Upper lobe of left lung (tissue), 4 donors: ENCODE results near the gene CELSR2.

Experiments used
- EP300 ChIP-seq, 4 donors: sonication (generic); formaldehyde crosslinking; IDR thresholded peaks; one replicate each; pipeline ENCODE4 v1.5.1; 2017; ENCODE audit warnings: antibody characterized with exemption in 4 of 4, control low read depth in 2 of 4
- POLR2A ChIP-seq, 4 donors: fragments of 450-650 bp; IDR thresholded peaks; one replicate each; pipeline ENCODE4 v1.5.1; 2016 to 2017; ENCODE audit warnings: antibody characterized with exemption in 4 of 4, mild to moderate bottlenecking in 2 of 4
- POLR2AphosphoS5 ChIP-seq, 2 donors: sonication (generic); formaldehyde crosslinking; IDR thresholded peaks; one replicate each; pipeline ENCODE4 v1.5.1; 2017; ENCODE audit warnings: antibody characterized with exemption in 2 of 2

DNA sequence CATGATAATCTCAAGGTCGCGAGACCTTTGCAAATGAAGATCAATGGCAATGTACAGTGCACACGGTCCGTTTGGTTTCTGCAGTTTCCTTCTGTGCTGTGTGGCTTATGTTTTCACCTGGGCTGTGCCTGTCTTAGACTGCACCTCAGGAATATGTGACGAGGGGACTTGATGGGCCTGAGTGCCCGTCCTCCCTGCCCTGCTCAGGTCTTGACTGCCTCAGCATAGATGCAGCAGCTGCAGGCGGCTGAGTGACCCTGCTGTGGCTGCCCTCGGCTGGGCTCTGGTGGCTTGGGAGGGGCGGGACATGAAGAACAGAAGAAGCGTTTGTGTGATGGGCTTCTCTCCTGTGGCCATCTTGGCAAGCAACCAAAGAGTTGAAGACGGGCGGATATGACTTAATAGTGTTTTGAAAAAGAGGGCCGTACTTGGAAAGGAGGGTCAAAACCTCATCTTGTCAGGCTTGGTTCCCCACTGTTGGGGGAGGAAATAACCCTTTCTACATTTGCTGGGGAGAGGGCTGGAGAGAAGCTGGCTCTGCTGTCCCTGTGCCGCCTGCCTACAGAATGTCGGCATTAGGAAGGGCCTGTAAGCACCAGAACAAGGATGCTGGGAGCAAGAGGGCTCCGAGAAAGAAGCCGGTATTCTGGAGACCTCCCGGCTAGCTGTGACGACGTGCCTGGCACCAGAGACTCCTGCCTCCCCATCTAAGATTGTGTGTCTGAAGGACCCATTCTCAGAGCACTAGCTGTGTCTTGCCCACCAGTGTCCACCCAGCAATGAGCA is 50.4 kb downstream of the CELSR2 start:
- TF ChIP-seq POLR2AphosphoS5 (IDR thresholded peaks at IDR 0.05): no peak
- no peak for TF ChIP-seq POLR2A (IDR thresholded peaks at IDR 0.05)
- no peak for TF ChIP-seq EP300 (IDR thresholded peaks at IDR 0.05)
